GM12878 (cell line): ENCODE data around the gene PRM1. TPM values are rescaled to one million over a fixed set of nuclear protein-coding genes. Genes with fewer than 3 reads are reported as not detected.
A peak's percentile ranks its signal among the peaks of the same experiment; 100 is the strongest.

ENCODE experiments used
- CHD2 ChIP-seq: IDR thresholded peaks from 2 replicates; pipeline ENCODE4 v1.6.1; 2011; ENCODE audit warnings: low read depth, low read length, improper control_type of control experiment, borderline replicate concordance
- CHD4 ChIP-seq: fragments of 200-600 bp; sonication (generic); IDR thresholded peaks from 2 replicates; pipeline ENCODE4 v1.6.1; 2016; ENCODE audit warnings: mild to moderate bottlenecking
- DPF2 ChIP-seq: fragments of 450-650 bp; IDR thresholded peaks from 2 replicates; pipeline ENCODE4 v1.6.1; 2017; ENCODE audit warnings: mild to moderate bottlenecking
- E4F1 ChIP-seq: fragments of 450-650 bp; IDR thresholded peaks from 2 replicates; pipeline ENCODE4 v1.6.1; 2018; ENCODE audit warnings: borderline replicate concordance, mild to moderate bottlenecking; ENCODE audit not compliant: partially characterized antibody
- EP300 ChIP-seq, 2 experiments: fragments of 150-350 bp in 1 of 2; IDR thresholded peaks; 2 replicates each; pipeline ENCODE4 v1.6.1; 2011 to 2012; ENCODE audit warnings: low read depth in 2 of 2, low read length in 2 of 2, borderline replicate concordance in 1 of 2, improper control_type of control experiment in 1 of 2, inconsistent platforms in 1 of 2; ENCODE audit not compliant: control insufficient read depth in 1 of 2
- EZH2 ChIP-seq: IDR thresholded peaks from 2 replicates; pipeline ENCODE4 v1.6.1; 2012; ENCODE audit warnings: low read depth, mild to moderate bottlenecking, control low read depth, inconsistent platforms, low read length, borderline replicate concordance; ENCODE audit not compliant: control insufficient read depth
- FOS ChIP-seq: IDR thresholded peaks from 3 replicates; pipeline ENCODE4 v1.6.1; 2011; ENCODE audit warnings: borderline replicate concordance; ENCODE audit not compliant: insufficient read length; ENCODE audit errors: extremely low read depth
- IRF4 ChIP-seq: IDR thresholded peaks from 2 replicates; pipeline ENCODE4 v1.6.1; 2011; ENCODE audit warnings: low read depth, low read length
- MXI1 ChIP-seq: fragments of 150-350 bp; IDR thresholded peaks from 2 replicates; pipeline ENCODE4 v1.6.1; 2011; ENCODE audit warnings: low read depth, mild to moderate bottlenecking, inconsistent platforms, low read length, improper control_type of control experiment
- PKNOX1 ChIP-seq: fragments of 450-650 bp; IDR thresholded peaks from 2 replicates; pipeline ENCODE4 v1.6.1; 2016; ENCODE audit warnings: mild to moderate bottlenecking
- RFX5 ChIP-seq: IDR thresholded peaks from 2 replicates; pipeline ENCODE4 v1.6.1; 2011; ENCODE audit warnings: low read depth, low read length, improper control_type of control experiment
- SP1 ChIP-seq: IDR thresholded peaks from one replicate; pipeline ENCODE4 v1.6.1; 2011; ENCODE audit warnings: low read depth, low read length
- SPI1 ChIP-seq: IDR thresholded peaks from 2 replicates; pipeline ENCODE4 v1.6.1; 2011; ENCODE audit warnings: low read depth, mild to moderate bottlenecking, low read length, moderate library complexity, borderline replicate concordance; ENCODE audit not compliant: insufficient read depth
- SUPT20H ChIP-seq: IDR thresholded peaks from 2 replicates; pipeline ENCODE4 v1.6.1; 2011; ENCODE audit warnings: low read depth, mild to moderate bottlenecking, low read length, moderate library complexity, borderline replicate concordance; ENCODE audit not compliant: control insufficient read depth
- TBL1XR1 ChIP-seq: IDR thresholded peaks from 2 replicates; pipeline ENCODE4 v1.6.1; 2012; ENCODE audit warnings: low read depth, low read length, improper control_type of control experiment
- TCF12 ChIP-seq: IDR thresholded peaks from 2 replicates; pipeline ENCODE4 v1.6.1; 2011; ENCODE audit warnings: low read depth, mild to moderate bottlenecking, low read length
- USF2 ChIP-seq: IDR thresholded peaks from 2 replicates; pipeline ENCODE4 v1.6.1; 2011; ENCODE audit warnings: low read depth, low read length, improper control_type of control experiment, borderline replicate concordance
- ZNF207 ChIP-seq: fragments of 450-650 bp; IDR thresholded peaks from 2 replicates; pipeline ENCODE4 v1.6.1; 2014; ENCODE audit warnings: antibody characterized with exemption, mild to moderate bottlenecking, borderline replicate concordance
- ZNF274 ChIP-seq: IDR thresholded peaks from one replicate; pipeline ENCODE4 v1.8.0; 2011; ENCODE audit not compliant: insufficient read length, insufficient read depth
- ZNF622 ChIP-seq: fragments of 450-650 bp; IDR thresholded peaks from 2 replicates; pipeline ENCODE4 v1.6.1; 2017; ENCODE audit warnings: mild to moderate bottlenecking, inconsistent platforms
- ZZZ3 ChIP-seq: IDR thresholded peaks from 2 replicates; pipeline ENCODE4 v1.6.1; 2011; ENCODE audit warnings: low read depth; ENCODE audit not compliant: control insufficient read depth, insufficient read length
- polyA plus RNA-seq, 11 experiments: library from polyadenylated mRNA; depleted of rRNA in 4 of 11; unstranded in 6 of 11; stranded (reverse) in 5 of 11; fragments of >200 nt; fragmentation: Nextera tagmentation in 4 of 11; fragmentation: Illumina TruSeq in 1 of 11; extraction: Ambion mirVana in 4 of 11; extraction: Trizol in 1 of 11; gene quantifications; 1 replicate in 1 of 11; 2 replicates in 10 of 11; pipeline versions ENCODE4 v1.2.1 to v1.2.3, GENCODE V29; 2011 to 2016; ENCODE audit warnings: inconsistent platforms in 2 of 11, missing spikeins in 2 of 11, low read depth in 1 of 11
- total RNA-seq, 4 experiments: library from RNA; depleted of rRNA in 3 of 4; stranded (reverse); fragments of >200 nt in 3 of 4; fragmentation: Illumina TruSeq in 1 of 4; extraction: Trizol in 1 of 4; gene quantifications; 2 replicates each; pipeline versions ENCODE4 v1.2.1 to v1.2.3, GENCODE V29; 2013 to 2021
- TF ChIP-seq, protein P1 (sequence below): IDR thresholded peaks from 2 replicates; pipeline ENCODE4 v1.6.1; 2012; ENCODE audit warnings: low read depth, low read length, improper control_type of control experiment
- TF ChIP-seq, protein P2 (sequence below): IDR thresholded peaks from 2 replicates; pipeline ENCODE4 v1.6.1; 2012; ENCODE audit warnings: low read depth, low read length, improper control_type of control experiment

Gene PRM1
- total and polyA plus RNA-seq, 10 of the 15 experiments (the other 5 are each of a cell fraction or from before 2014, with no cell fraction given), result 0.20 TPM; not detected in 9

GRCh38 chr16:11254913-11255736 lies 26.0 kb downstream of the PRM1 start (continued):
- TF ChIP-seq EZH2 (no peak), ZNF207 (no peak), PKNOX1 (no peak), DPF2 (peak; percentile 63; the same call in 1 of the 2 replicates), FOS (no peak), SPI1 (0 out of 2 replicates have a peak, but pooled peaks have one; percentile 11), IRF4 (no peak), ZNF274 (no peak), RFX5 (no peak), TBL1XR1 (no peak; the same call in 1 of the 2 replicates), MXI1 (0 out of 2 replicates have a peak, but pooled peaks have one; percentile 65), ZZZ3 (no peak), TCF12 (no peak), CHD2 (no peak), SP1 (no peak), ZNF622 (no peak), E4F1 (no peak), USF2 (no peak), CHD4 (no peak), SUPT20H (no peak), EP300 (IDR thresholded peaks at IDR 0.05; ENCODE audit: borderline replicate concordance in 1 of 2, control insufficient read depth in 1 of 2, low read depth in 2 of 2, low read length in 2 of 2) (no peak)
- TF ChIP-seq, protein P1, sequence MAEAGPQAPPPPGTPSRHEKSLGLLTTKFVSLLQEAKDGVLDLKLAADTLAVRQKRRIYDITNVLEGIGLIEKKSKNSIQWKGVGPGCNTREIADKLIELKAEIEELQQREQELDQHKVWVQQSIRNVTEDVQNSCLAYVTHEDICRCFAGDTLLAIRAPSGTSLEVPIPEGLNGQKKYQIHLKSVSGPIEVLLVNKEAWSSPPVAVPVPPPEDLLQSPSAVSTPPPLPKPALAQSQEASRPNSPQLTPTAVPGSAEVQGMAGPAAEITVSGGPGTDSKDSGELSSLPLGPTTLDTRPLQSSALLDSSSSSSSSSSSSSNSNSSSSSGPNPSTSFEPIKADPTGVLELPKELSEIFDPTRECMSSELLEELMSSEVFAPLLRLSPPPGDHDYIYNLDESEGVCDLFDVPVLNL, result no peak
- TF ChIP-seq, protein P2, sequence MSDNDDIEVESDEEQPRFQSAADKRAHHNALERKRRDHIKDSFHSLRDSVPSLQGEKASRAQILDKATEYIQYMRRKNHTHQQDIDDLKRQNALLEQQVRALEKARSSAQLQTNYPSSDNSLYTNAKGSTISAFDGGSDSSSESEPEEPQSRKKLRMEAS, result peak; percentile 82
